Lung (tissue), 12 donors: ENCODE measurements around the gene CCDC149. TPM values are rescaled to one million over a fixed set of nuclear protein-coding genes. Genes with fewer than 3 reads are reported as not detected.

Source experiments
- ATAC-seq: fragments of 200-7000 bp; cut with Tn5 transposase; one replicate; pipeline ENCODE4 v1.9.1; 2020; ENCODE audit warnings: moderate number of reproducible peaks; ENCODE audit not compliant: insufficient read depth, low FRiP score
- DNase-seq, 3 donors: peaks; one replicate each; pipeline ENCODE4 v3.0.0-alpha.2; 2013 to 2017
- H3K27ac ChIP-seq, 2 donors: one replicate each; pipeline ENCODE4 v1.5.1; 2013; ENCODE audit warnings: mild to moderate bottlenecking in 2 of 2, moderate library complexity in 2 of 2, control low read depth in 1 of 2, inconsistent platforms in 1 of 2, low read depth in 1 of 2, low read length in 1 of 2
- H3K27me3 ChIP-seq, 3 donors: one replicate each; pipeline ENCODE4 v1.5.1; 2013; ENCODE audit warnings: low read length in 2 of 3; ENCODE audit not compliant: control insufficient read depth in 3 of 3, insufficient read depth in 3 of 3
- H3K36me3 ChIP-seq, 4 donors: one replicate each; pipeline ENCODE4 v1.5.1; 2013; ENCODE audit warnings: low read length in 4 of 4, mild to moderate bottlenecking in 1 of 4, moderate library complexity in 1 of 4; ENCODE audit not compliant: control insufficient read depth in 4 of 4, insufficient read depth in 4 of 4
- H3K4me1 ChIP-seq, 5 donors: one replicate each; pipeline ENCODE4 v1.5.1; 2013; ENCODE audit warnings: low read length in 5 of 5, mild to moderate bottlenecking in 2 of 5, moderate library complexity in 1 of 5; ENCODE audit not compliant: control insufficient read depth in 5 of 5, insufficient read depth in 5 of 5
- H3K4me3 ChIP-seq: one replicate; pipeline ENCODE4 v1.5.1; 2013; ENCODE audit warnings: mild to moderate bottlenecking, control low read depth, moderate library complexity
- H3K9ac ChIP-seq, 2 donors: one replicate each; pipeline ENCODE4 v1.5.1; 2013; ENCODE audit warnings: low read length in 2 of 2, control low read depth in 1 of 2; ENCODE audit not compliant: insufficient read depth in 1 of 2
- H3K9me3 ChIP-seq, 4 donors: one replicate each; pipeline ENCODE4 v1.5.1; 2013; ENCODE audit warnings: low read length in 3 of 4, mild to moderate bottlenecking in 1 of 4, moderate library complexity in 1 of 4; ENCODE audit not compliant: control insufficient read depth in 4 of 4, insufficient read depth in 3 of 4
- WGBS, 2 donors: extraction: QIAGEN DNeasy Blood & Tissue Kit; methylation state at CpG; one replicate each; pipeline ENCODE4 v1.1.7; 2013; 5-methylcytosine and 5-hydroxymethylcytosine counted together
- polyA plus RNA-seq, 2 donors: library from polyadenylated mRNA; stranded (reverse); fragments of 200-250 nt; gene quantifications; one replicate each; pipeline ENCODE4 v1.2.1, GENCODE V29; 2013
- total RNA-seq, 2 donors: library from RNA; depleted of rRNA in 1 of 2; stranded (reverse); fragments of >200 nt in 1 of 2; gene quantifications; one replicate each; pipeline ENCODE4 v1.2.1, GENCODE V29; 2014 to 2021
- TF ChIP-seq, protein P1 (sequence below): IDR thresholded peaks from 2 replicates; pipeline ENCODE4 v1.5.1; 2012; ENCODE audit warnings: mild to moderate bottlenecking; ENCODE audit errors: control extremely low read depth, extremely low read depth
- donor health status: control.
- donor health status: control.
- donor health status: Bipolar disorder and iron deficiency.
- donor health status: healthy.
- donor health status: DM: yes; HTN: yes; CAD: no.

The CCDC149 gene
- total and polyA plus RNA-seq, 4 donors = 8.6 to 21.4 (median 17.1) TPM

DNA sequence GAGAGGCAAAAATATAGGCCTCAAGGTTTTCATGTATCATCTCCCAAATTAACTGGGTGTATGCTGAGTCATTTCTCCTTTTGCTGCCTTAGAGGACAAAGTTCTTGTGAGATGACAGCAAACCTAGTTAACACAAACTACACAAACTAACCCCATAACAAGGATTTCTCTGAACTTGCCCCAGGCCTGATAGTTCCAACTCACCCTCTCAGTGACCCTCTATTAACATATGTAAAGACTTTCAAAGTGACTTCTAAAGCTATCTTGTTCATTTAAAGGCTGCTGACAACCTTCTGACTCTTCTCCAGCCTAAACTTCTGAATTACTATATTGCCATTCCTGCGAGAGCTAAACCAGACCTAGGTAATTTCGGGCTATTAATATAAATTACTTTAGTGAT, 43.2 kb upstream of the CCDC149 start:
- 96 to 98% methylated on average over 2 of the region's 2 CpGs for WGBS, 2 donors
- H3K27me3 ChIP-seq = no peaks in the 10 kb centered on the region
- ATAC-seq = no peak
- H3K4me1 ChIP-seq = no peaks in the 10 kb centered on the region
- DNase-seq = no peak
- H3K27ac ChIP-seq = no peak overlapping the region
- peaks cover 0 to 6% (median 2%) of the 10 kb centered on the region in 4 donors for H3K9me3 ChIP-seq
- TF ChIP-seq, protein P1, sequence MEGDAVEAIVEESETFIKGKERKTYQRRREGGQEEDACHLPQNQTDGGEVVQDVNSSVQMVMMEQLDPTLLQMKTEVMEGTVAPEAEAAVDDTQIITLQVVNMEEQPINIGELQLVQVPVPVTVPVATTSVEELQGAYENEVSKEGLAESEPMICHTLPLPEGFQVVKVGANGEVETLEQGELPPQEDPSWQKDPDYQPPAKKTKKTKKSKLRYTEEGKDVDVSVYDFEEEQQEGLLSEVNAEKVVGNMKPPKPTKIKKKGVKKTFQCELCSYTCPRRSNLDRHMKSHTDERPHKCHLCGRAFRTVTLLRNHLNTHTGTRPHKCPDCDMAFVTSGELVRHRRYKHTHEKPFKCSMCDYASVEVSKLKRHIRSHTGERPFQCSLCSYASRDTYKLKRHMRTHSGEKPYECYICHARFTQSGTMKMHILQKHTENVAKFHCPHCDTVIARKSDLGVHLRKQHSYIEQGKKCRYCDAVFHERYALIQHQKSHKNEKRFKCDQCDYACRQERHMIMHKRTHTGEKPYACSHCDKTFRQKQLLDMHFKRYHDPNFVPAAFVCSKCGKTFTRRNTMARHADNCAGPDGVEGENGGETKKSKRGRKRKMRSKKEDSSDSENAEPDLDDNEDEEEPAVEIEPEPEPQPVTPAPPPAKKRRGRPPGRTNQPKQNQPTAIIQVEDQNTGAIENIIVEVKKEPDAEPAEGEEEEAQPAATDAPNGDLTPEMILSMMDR = no peak
- no peaks in the 10 kb centered on the region for H3K36me3 ChIP-seq
- H3K9ac ChIP-seq = no peak overlapping the region
- H3K4me3 ChIP-seq = no peak overlapping the region

DNA sequence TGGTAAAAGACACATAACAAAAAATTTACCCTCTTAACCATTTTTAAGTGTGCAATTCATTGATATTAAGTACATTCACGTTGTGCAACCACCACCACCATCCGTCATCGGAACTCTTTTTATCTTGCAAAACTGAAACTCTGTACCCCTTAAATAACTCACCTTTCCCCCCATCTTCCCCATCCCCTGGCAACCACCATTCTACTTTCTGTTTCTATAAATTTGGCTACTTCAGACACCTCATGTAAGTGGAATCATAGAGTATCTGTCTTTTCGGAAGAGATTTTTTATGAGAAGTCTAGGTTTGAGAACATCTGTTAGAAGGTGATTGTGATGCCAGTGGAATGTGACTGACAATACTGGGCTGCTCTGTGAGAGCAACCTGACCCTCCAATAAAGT, 39.8 kb upstream of the CCDC149 start:
- WGBS, 2 donors = 78 to 86% methylated on average over 4 of the region's 4 CpGs
- Histone ChIP-seq H3K9me3 (peaks cover 0 to 6% (median 2%) of the 10 kb centered on the region in 4 donors), H3K4me1 (no peaks in the 10 kb centered on the region), H3K27ac (no peak overlapping the region), H3K27me3 (no peaks in the 10 kb centered on the region), H3K36me3 (no peaks in the 10 kb centered on the region), H3K9ac (no peak overlapping the region), H3K4me3 (no peak overlapping the region)
- TF ChIP-seq, protein P1 = no peak
- DNase-seq = no peak
- ATAC-seq = no peak

DNA sequence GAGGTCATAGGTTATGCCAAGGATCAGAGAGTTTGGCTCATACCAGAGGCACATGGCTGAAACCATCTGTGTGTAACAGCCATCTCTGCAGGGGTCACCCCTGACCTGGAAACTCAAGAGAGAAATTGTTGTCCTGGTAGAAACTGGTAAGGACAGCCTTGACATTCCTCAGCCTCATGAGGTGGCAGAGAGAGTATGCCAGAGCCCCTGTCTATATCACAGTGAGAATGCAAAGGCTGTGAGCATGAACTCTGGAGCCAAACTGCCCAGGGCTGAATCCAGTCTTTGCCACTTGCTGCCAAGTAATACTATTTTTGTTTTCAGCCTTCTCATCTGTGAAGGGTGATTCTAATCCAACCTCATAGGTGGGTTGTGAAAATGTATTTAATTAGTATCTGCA, 37.1 kb upstream of the CCDC149 start:
- TF ChIP-seq, protein P1 = no peak
- Histone ChIP-seq H3K4me1 (no peaks in the 10 kb centered on the region), H3K27me3 (no peaks in the 10 kb centered on the region), H3K9me3 (peaks cover 0 to 6% (median 2%) of the 10 kb centered on the region in 4 donors), H3K36me3 (no peaks in the 10 kb centered on the region), H3K4me3 (no peak overlapping the region), H3K9ac (no peak overlapping the region), H3K27ac (no peak overlapping the region)
- ATAC-seq (no peak), DNase-seq (no peak)

DNA sequence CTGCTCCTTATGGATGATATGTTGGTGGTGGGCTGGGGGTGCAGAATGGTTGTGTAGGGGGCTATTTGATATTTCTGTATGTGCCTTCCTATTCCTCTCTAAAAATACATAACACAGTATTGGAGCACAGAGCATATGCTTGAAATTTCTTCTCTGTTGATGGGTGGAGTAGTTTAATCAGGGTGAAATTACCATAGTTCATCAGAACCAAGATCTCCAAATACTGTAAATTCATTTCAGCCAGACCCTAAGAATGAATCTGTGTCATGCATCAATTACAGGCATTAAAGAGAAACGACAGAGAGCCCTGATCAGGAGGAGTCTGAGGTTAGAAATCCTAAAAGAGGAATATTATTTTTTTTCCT, 25.1 kb upstream of the CCDC149 start:
- Histone ChIP-seq H3K4me3 (no peak overlapping the region), H3K27ac (no peak overlapping the region), H3K4me1 (no peaks in the 10 kb centered on the region), H3K36me3 (no peaks in the 10 kb centered on the region), H3K9me3 (peaks cover 0 to 11% (median 6%) of the 10 kb centered on the region in 4 donors), H3K9ac (no peak overlapping the region), H3K27me3 (no peaks in the 10 kb centered on the region)
- TF ChIP-seq, protein P1 = no peak
- WGBS, 2 donors = 82 to 93% methylated on average over 1 of the region's 1 CpG
- no peak for DNase-seq
- ATAC-seq = no peak
